ENCODE results near the gene PLXNB1. TPM values are rescaled to one million over a fixed set of nuclear protein-coding genes. Genes with fewer than 3 reads are reported as not detected.

Gene PLXNB1
- total and polyA plus RNA-seq, 7 donors, result 2.3 to 6.1 (median 2.5) TPM

DNA sequence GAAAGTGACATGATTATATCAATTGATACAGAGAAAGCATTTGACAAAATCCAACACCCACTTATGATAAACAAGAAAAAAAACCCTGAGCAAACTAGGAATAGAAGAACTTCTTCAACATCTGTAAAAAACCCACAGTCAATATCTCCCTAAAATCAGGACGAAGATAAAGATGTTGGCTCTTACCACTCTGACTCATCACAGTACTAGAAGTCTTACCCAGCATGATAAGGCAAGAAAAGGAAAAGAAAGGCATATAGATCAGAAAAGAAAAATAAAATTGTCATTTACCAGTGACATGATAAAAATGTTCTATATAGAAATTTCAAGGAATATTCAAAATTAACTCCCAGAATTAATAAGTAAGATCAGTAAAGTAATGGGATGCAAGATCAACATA, 65.0 kb downstream of the PLXNB1 start:
- H3K27ac ChIP-seq, result no peak overlapping the region
- DNase-seq (no peak), ATAC-seq (no peak)
- H3K27me3 ChIP-seq (ENCODE audit: insufficient read depth in 3 of 3, low read length in 2 of 3), result no peaks in the 10 kb centered on the region
- WGBS, 3 donors, result 64 to 74% (median 73%) methylated on average over 1 of the region's 1 CpG
- intact Hi-C loops (cut with DNase I), result no loop called here
- TF ChIP-seq, protein P1, sequence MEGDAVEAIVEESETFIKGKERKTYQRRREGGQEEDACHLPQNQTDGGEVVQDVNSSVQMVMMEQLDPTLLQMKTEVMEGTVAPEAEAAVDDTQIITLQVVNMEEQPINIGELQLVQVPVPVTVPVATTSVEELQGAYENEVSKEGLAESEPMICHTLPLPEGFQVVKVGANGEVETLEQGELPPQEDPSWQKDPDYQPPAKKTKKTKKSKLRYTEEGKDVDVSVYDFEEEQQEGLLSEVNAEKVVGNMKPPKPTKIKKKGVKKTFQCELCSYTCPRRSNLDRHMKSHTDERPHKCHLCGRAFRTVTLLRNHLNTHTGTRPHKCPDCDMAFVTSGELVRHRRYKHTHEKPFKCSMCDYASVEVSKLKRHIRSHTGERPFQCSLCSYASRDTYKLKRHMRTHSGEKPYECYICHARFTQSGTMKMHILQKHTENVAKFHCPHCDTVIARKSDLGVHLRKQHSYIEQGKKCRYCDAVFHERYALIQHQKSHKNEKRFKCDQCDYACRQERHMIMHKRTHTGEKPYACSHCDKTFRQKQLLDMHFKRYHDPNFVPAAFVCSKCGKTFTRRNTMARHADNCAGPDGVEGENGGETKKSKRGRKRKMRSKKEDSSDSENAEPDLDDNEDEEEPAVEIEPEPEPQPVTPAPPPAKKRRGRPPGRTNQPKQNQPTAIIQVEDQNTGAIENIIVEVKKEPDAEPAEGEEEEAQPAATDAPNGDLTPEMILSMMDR (IDR thresholded peaks at IDR 0.05), result no peak
- H3K36me3 ChIP-seq (ENCODE audit: insufficient read depth in 1 of 2, low read depth in 1 of 2), result no peaks in the 10 kb centered on the region
- no peaks in the 10 kb centered on the region for H3K4me1 ChIP-seq
- peaks cover 10% of the 10 kb centered on the region for H3K9me3 ChIP-seq
- H3K4me3 ChIP-seq, result no peak overlapping the region

DNA sequence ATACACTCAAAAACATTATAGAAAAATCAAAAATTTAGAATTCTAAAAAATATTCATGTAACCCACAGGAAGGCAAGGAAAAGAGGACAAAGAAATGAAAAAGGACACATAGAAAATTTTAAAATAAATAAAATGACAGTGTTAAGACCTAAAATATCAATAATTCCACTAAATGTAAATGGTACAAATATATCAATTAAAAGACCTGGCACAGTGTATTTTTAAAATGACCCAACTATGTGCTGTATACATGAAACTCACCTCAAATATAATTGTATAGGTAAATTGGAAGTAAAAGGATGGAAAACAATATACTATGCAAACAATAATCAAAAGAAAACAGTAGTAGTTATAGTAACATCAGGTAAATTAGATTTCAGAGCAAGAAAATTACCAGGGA, 68.0 kb downstream of the PLXNB1 start:
- no peak for DNase-seq
- TF ChIP-seq, protein P1 (IDR thresholded peaks at IDR 0.05), result no peak
- no peaks in the 10 kb centered on the region for H3K36me3 ChIP-seq (ENCODE audit: insufficient read depth in 1 of 2, low read depth in 1 of 2)
- H3K27me3 ChIP-seq (ENCODE audit: insufficient read depth in 3 of 3, low read length in 2 of 3), result peaks cover 0 to 5% (median 0%) of the 10 kb centered on the region in 3 donors
- no peak overlapping the region for H3K27ac ChIP-seq
- no peak overlapping the region for H3K4me3 ChIP-seq
- H3K4me1 ChIP-seq, result no peaks in the 10 kb centered on the region
- H3K9me3 ChIP-seq, result peaks cover 10% of the 10 kb centered on the region
- no peak for ATAC-seq
- intact Hi-C loops (cut with DNase I), result no loop called here

GRCh38 chr3:48356419-48356818, 73.5 kb downstream of the PLXNB1 start:
- DNase-seq (no peak), ATAC-seq (no peak)
- H3K27ac ChIP-seq, result no peak overlapping the region
- H3K4me1 ChIP-seq, result no peaks in the 10 kb centered on the region
- WGBS, 3 donors, result 72 to 83% (median 82%) methylated on average over 1 of the region's 1 CpG
- no peaks in the 10 kb centered on the region for H3K36me3 ChIP-seq (ENCODE audit: insufficient read depth in 1 of 2, low read depth in 1 of 2)
- no peak overlapping the region for H3K4me3 ChIP-seq
- H3K27me3 ChIP-seq (ENCODE audit: insufficient read depth in 3 of 3, low read length in 2 of 3), result peaks cover 0 to 5% (median 0%) of the 10 kb centered on the region in 3 donors
- H3K9me3 ChIP-seq, result peaks cover under 1% of the 10 kb centered on the region
- intact Hi-C loops (cut with DNase I), result no loop called here
- TF ChIP-seq, protein P1 (IDR thresholded peaks at IDR 0.05), result no peak

GRCh38 chr3:48353987-48354386, 75.9 kb downstream of the PLXNB1 start:
- ATAC-seq (no peak), DNase-seq (no peak)
- Histone ChIP-seq H3K27me3 (ENCODE audit: insufficient read depth in 3 of 3, low read length in 2 of 3) (peaks cover 0 to 5% (median 0%) of the 10 kb centered on the region in 3 donors), H3K4me3 (no peak overlapping the region), H3K27ac (no peak overlapping the region), H3K9me3 (no peaks in the 10 kb centered on the region), H3K4me1 (no peaks in the 10 kb centered on the region), H3K36me3 (ENCODE audit: insufficient read depth in 1 of 2, low read depth in 1 of 2) (no peaks in the 10 kb centered on the region)
- TF ChIP-seq, protein P1 (IDR thresholded peaks at IDR 0.05), result no peak
- intact Hi-C loops (cut with DNase I), result no loop called here
- 89 to 95% (median 89%) methylated on average over 4 of the region's 4 CpGs for whole genome bisulfite sequencing, 3 donors

Other genes with a start within 250 kb of the PLXNB1 start
- under 1 TPM; 0.38 to 0.93 (median 0.52) TPM for gene CDC25A, start 241.7 kb downstream of the PLXNB1 start, total RNA-seq
- gene CDC25A, start 241.7 kb downstream of the PLXNB1 start, polyA plus RNA-seq, result 1 to 10 TPM in 1 of 3 donors, under 1 TPM in 2; 0.20 to 2.9 (median 0.33) TPM
- under 1 TPM in 1 of 4 donors, not detected in 3; 0.49 TPM for gene CAMP, start 206.6 kb downstream of the PLXNB1 start, total RNA-seq
- gene CAMP, start 206.6 kb downstream of the PLXNB1 start, polyA plus RNA-seq, result under 1 TPM in 1 of 3 donors, not detected in 2; 0.09 TPM
- 1 to 10 TPM; 1.3 to 8.1 (median 3.2) TPM for gene ZNF589, start 189.0 kb downstream of the PLXNB1 start, total RNA-seq
- gene ZNF589, start 189.0 kb downstream of the PLXNB1 start, polyA plus RNA-seq, result 1 to 10 TPM; 2.3 to 9.4 (median 2.6) TPM
- 10 to 100 TPM; 15.7 to 22.9 (median 20.6) TPM for gene NME6, start 128.7 kb downstream of the PLXNB1 start, total RNA-seq
- 10 to 100 TPM; 21.7 to 28.8 (median 26.3) TPM for gene NME6, start 128.7 kb downstream of the PLXNB1 start, polyA plus RNA-seq
- gene SPINK8, start 96.4 kb downstream of the PLXNB1 start, total RNA-seq, result not detected
- gene SPINK8, start 96.4 kb downstream of the PLXNB1 start, polyA plus RNA-seq, result not detected
- gene FBXW12, start 57.9 kb downstream of the PLXNB1 start, total RNA-seq, result not detected
- under 1 TPM in 1 of 3 donors, not detected in 2; 0.01 TPM for gene FBXW12, start 57.9 kb downstream of the PLXNB1 start, polyA plus RNA-seq
- gene CCDC51, start 10.0 kb upstream of the PLXNB1 start, total RNA-seq, result 1 to 10 TPM; 5.3 to 9.5 (median 5.4) TPM
- 10 to 100 TPM in 2 of 3 donors, 1 to 10 TPM in 1; 7.7 to 19.6 (median 16.5) TPM for gene CCDC51, start 10.0 kb upstream of the PLXNB1 start, polyA plus RNA-seq
- gene TMA7, start 10.2 kb upstream of the PLXNB1 start, total RNA-seq, result 100 to 1,000 TPM; 156 to 218 (median 185) TPM
- gene TMA7, start 10.2 kb upstream of the PLXNB1 start, polyA plus RNA-seq, result 100 to 1,000 TPM; 295 to 342 (median 332) TPM
- gene ATRIP, start 16.7 kb upstream of the PLXNB1 start, total RNA-seq, result 1 to 10 TPM; 4.4 to 5.6 (median 5.2) TPM
- 1 to 10 TPM; 3.7 to 4.5 (median 3.9) TPM for gene ATRIP, start 16.7 kb upstream of the PLXNB1 start, polyA plus RNA-seq
- gene SHISA5, start 74.1 kb upstream of the PLXNB1 start, total RNA-seq, result 10 to 100 TPM; 23.9 to 34.7 (median 28.7) TPM
- 10 to 100 TPM; 16.9 to 24.3 (median 23.1) TPM for gene SHISA5, start 74.1 kb upstream of the PLXNB1 start, polyA plus RNA-seq
- gene PFKFB4, start 126.7 kb upstream of the PLXNB1 start, total RNA-seq, result 1 to 10 TPM in 3 of 4 donors, under 1 TPM in 1; 0.95 to 4.1 (median 1.6) TPM
- 1 to 10 TPM in 1 of 3 donors, under 1 TPM in 2; 0.25 to 2.1 (median 0.59) TPM for gene PFKFB4, start 126.7 kb upstream of the PLXNB1 start, polyA plus RNA-seq
- gene UCN2, start 133.7 kb upstream of the PLXNB1 start, total RNA-seq, result under 1 TPM in 1 of 4 donors, not detected in 3; 0.32 TPM
- gene UCN2, start 133.7 kb upstream of the PLXNB1 start, polyA plus RNA-seq, result under 1 TPM in 2 of 3 donors, not detected in 1; 0.12 to 0.17 TPM
- 10 to 100 TPM in 1 of 4 donors, 1 to 10 TPM in 3; 5.1 to 22.2 (median 5.8) TPM for gene COL7A1, start 165.2 kb upstream of the PLXNB1 start, total RNA-seq
- gene COL7A1, start 165.2 kb upstream of the PLXNB1 start, polyA plus RNA-seq, result 1 to 10 TPM; 1.6 to 3.5 (median 2.7) TPM
- gene UQCRC1, start 179.6 kb upstream of the PLXNB1 start, total RNA-seq, result 100 to 1,000 TPM; 466 to 704 (median 587) TPM
- 100 to 1,000 TPM; 499 to 719 (median 685) TPM for gene UQCRC1, start 179.6 kb upstream of the PLXNB1 start, polyA plus RNA-seq
- not detected for gene TMEM89, start 191.7 kb upstream of the PLXNB1 start, total RNA-seq
- not detected for gene TMEM89, start 191.7 kb upstream of the PLXNB1 start, polyA plus RNA-seq
- gene SLC26A6, start 205.4 kb upstream of the PLXNB1 start, total RNA-seq, result 10 to 100 TPM in 1 of 4 donors, 1 to 10 TPM in 3; 5.6 to 13.0 (median 6.6) TPM
- gene SLC26A6, start 205.4 kb upstream of the PLXNB1 start, polyA plus RNA-seq, result 10 to 100 TPM in 1 of 3 donors, 1 to 10 TPM in 2; 4.5 to 10.5 (median 6.0) TPM
- under 1 TPM; 0.04 to 0.19 (median 0.09) TPM for gene CELSR3, start 232.8 kb upstream of the PLXNB1 start, total RNA-seq
- under 1 TPM; 0.06 to 0.21 (median 0.16) TPM for gene CELSR3, start 232.8 kb upstream of the PLXNB1 start, polyA plus RNA-seq

Data from psoas muscle (tissue), 8 donors.